PFSK-1 (cell line): ENCODE measurements around the gene TESK1.

Source experiments
- FOXP2 ChIP-seq: optimal IDR thresholded peaks from 2 replicates; pipeline ENCODE3; 2011; ENCODE audit warnings: borderline replicate concordance, control low read depth, inconsistent platforms; ENCODE audit not compliant: insufficient read depth; ENCODE audit errors: extremely low read length, extremely low read depth
- POLR2AphosphoS5 ChIP-seq: IDR thresholded peaks from 2 replicates; pipeline ENCODE4 v1.6.1; 2012; ENCODE audit warnings: low read depth, mild to moderate bottlenecking, control low read depth, low read length, moderate library complexity
- SIN3A ChIP-seq: IDR thresholded peaks from 2 replicates; pipeline ENCODE4 v1.6.1; 2012; ENCODE audit warnings: mild to moderate bottlenecking, low read length, moderate library complexity, borderline replicate concordance; ENCODE audit not compliant: insufficient read depth
- TAF1 ChIP-seq: IDR thresholded peaks from 2 replicates; pipeline ENCODE4 v1.6.1; 2012; ENCODE audit warnings: low read length, control low read depth, borderline replicate concordance; ENCODE audit not compliant: insufficient read depth
- TF ChIP-seq, protein P1 (sequence below), 2 experiments: IDR thresholded peaks; 2 replicates each; pipeline versions ENCODE4 v1.6.1 to v1.8.0; 2011 to 2012; ENCODE audit warnings: low read depth in 2 of 2, low read length in 2 of 2, control low read depth in 1 of 2, inconsistent platforms in 1 of 2, mild to moderate bottlenecking in 1 of 2, moderate library complexity in 1 of 2; ENCODE audit not compliant: insufficient read depth in 1 of 2

TESK1 gene

DNA sequence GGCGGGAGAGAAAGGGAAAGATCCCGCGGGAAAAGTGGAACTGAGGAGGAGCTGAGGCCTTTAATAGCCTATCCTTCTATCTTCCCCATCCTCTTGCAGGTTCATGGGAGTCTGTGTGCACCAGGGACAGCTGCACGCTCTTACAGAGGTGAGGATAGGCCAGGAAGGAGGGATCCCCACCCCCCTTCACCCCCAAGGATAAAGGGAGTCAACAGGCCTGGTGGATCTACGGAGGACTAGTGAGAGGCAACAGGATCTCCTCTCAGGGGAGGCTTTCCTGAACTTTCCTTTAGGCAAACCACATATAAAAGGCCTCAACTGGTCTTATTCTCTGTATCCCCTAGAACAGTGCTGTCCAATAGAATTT, 1.1 kb downstream of the TESK1 start:
- no peak for TF ChIP-seq TAF1
- no peak for TF ChIP-seq SIN3A
- TF ChIP-seq FOXP2: no peak
- TF ChIP-seq, protein P1, sequence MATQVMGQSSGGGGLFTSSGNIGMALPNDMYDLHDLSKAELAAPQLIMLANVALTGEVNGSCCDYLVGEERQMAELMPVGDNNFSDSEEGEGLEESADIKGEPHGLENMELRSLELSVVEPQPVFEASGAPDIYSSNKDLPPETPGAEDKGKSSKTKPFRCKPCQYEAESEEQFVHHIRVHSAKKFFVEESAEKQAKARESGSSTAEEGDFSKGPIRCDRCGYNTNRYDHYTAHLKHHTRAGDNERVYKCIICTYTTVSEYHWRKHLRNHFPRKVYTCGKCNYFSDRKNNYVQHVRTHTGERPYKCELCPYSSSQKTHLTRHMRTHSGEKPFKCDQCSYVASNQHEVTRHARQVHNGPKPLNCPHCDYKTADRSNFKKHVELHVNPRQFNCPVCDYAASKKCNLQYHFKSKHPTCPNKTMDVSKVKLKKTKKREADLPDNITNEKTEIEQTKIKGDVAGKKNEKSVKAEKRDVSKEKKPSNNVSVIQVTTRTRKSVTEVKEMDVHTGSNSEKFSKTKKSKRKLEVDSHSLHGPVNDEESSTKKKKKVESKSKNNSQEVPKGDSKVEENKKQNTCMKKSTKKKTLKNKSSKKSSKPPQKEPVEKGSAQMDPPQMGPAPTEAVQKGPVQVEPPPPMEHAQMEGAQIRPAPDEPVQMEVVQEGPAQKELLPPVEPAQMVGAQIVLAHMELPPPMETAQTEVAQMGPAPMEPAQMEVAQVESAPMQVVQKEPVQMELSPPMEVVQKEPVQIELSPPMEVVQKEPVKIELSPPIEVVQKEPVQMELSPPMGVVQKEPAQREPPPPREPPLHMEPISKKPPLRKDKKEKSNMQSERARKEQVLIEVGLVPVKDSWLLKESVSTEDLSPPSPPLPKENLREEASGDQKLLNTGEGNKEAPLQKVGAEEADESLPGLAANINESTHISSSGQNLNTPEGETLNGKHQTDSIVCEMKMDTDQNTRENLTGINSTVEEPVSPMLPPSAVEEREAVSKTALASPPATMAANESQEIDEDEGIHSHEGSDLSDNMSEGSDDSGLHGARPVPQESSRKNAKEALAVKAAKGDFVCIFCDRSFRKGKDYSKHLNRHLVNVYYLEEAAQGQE (IDR thresholded peaks at IDR 0.05; ENCODE audit: insufficient read depth in 1 of 2, low read depth in 2 of 2, low read length in 2 of 2): no peak
- no peak for TF ChIP-seq POLR2AphosphoS5

DNA sequence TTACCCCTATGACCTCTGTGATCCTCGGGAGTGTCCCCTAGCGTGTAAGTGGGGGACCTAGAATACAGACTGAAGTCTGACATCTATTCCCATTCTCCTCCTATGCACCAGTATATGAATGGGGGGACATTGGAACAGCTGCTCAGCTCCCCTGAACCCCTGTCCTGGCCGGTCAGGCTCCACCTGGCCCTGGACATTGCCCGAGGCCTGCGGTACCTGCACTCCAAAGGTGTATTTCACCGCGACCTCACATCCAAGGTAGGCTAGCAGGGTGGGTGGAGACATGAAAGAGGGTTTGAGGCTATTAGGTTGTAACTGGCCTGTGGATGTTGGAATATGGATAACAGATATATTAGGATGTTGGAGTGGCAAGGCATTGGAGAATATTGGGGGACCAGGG, 1.7 kb downstream of the TESK1 start:
- no peak for TF ChIP-seq TAF1
- TF ChIP-seq POLR2AphosphoS5: no peak
- TF ChIP-seq, protein P1 (IDR thresholded peaks at IDR 0.05; ENCODE audit: insufficient read depth in 1 of 2, low read depth in 2 of 2, low read length in 2 of 2): no peak
- no peak for TF ChIP-seq SIN3A
- TF ChIP-seq FOXP2: no peak

DNA sequence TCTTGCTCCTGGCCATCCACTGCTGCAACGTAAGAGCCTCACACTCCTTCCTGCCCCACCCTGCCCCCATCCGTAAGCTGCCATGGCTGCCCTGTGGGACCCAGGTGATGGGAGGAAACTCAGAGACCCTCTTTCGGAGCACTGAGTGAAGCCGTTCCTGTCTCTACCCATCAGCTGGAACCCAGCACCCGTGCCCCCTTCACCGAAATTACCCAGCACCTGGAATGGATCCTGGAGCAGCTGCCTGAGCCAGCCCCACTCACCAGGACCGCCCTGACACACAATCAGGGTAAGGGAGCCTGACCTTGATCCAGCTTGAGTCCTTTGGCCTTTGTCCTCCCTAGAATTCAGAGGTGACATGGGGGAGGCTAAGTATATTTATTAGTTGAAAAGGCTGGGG, 3.2 kb downstream of the TESK1 start:
- TF ChIP-seq, protein P1 (IDR thresholded peaks at IDR 0.05; ENCODE audit: insufficient read depth in 1 of 2, low read depth in 2 of 2, low read length in 2 of 2): no peak
- TF ChIP-seq FOXP2 (no peak), POLR2AphosphoS5 (no peak), TAF1 (no peak), SIN3A (no peak)

DNA sequence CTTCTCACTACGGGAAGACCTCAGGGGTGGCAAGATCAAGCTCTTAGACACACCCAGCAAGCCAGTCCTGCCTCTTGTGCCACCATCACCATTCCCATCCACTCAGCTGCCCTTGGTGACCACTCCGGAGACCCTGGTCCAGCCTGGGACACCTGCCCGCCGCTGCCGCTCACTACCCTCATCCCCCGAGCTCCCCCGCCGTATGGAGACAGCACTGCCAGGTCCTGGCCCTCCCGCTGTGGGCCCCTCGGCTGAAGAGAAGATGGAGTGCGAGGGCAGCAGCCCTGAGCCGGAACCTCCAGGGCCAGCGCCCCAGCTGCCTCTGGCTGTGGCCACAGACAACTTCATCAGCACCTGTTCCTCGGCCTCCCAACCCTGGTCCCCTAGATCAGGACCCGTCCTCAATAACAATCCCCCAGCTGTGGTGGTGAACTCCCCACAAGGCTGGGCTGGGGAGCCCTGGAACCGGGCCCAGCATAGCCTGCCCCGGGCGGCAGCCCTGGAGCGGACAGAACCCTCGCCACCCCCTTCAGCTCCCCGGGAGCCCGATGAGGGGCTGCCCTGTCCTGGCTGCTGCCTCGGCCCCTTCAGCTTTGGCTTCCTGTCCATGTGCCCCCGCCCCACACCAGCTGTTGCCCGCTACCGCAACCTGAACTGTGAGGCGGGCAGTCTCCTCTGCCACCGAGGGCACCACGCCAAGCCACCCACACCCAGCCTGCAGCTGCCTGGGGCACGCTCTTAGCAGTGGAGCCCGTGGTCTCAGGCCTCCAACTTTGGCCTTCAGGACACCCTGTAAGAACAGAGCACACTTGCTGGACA, 4.1 kb downstream of the TESK1 start:
- no peak for TF ChIP-seq POLR2AphosphoS5
- TF ChIP-seq TAF1: no peak
- TF ChIP-seq, protein P1 (IDR thresholded peaks at IDR 0.05; ENCODE audit: insufficient read depth in 1 of 2, low read depth in 2 of 2, low read length in 2 of 2): no peak
- TF ChIP-seq SIN3A: no peak
- no peak for TF ChIP-seq FOXP2

DNA sequence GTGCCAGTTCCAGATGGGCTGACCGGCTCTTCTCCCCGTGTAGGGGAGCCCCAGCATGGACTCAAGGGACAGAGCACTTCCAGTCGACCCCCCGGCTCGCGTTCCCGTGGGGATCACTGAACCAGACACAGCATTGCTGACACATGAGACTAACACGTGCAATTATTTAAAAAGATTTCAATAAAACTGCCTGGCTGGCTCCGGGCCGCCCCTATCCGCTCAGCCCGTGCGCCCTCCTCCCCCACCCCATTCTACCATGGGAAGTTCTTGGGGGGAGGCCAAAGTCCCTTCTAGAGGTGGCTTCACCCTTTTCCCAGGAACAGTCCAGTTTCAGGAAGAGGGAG, 4.7 kb downstream of the TESK1 start:
- TF ChIP-seq, protein P1 (IDR thresholded peaks at IDR 0.05; ENCODE audit: insufficient read depth in 1 of 2, low read depth in 2 of 2, low read length in 2 of 2): no peak
- no peak for TF ChIP-seq TAF1
- TF ChIP-seq SIN3A: no peak
- TF ChIP-seq POLR2AphosphoS5: no peak
- TF ChIP-seq FOXP2: no peak
